SKM-1 treated with dmso at 0.1 percent for 144 hours (cell line): ENCODE measurements around the gene HSD17B8.

Experiments used
- DNase-seq: peaks from one replicate; lab custom pipeline; 2025; ENCODE audit not compliant: unreplicated experiment; lab: John Stamatoyannopoulos, UW

Gene HSD17B8

GRCh38 chr6:33204415-33205190 is at the start of gene HSD17B8:
Gene HSD17B8, plus strand, starts transcription at chr6:33204655. Its CDS starts 14 bp downstream, at chr6:33204669.
- DNase-seq: peak; percentile 77

DNA sequence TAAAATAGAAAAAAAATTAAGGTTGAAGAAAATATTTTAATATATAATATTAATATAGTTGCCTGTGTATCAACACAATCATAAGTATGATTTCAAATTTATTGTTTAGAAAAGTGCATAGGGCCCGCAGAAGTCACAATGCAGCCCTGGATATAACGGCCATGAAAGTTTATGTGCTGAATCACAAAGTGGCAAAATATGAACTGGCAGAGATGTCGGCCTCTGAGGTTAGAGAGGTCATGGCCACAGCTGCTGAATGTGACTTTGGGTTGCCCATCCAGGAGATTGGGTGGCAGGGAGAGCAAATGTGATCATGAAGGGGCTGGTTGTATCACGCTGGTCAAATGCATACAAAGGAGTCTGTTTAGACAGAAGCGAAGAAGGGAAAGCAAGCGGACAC is 47.9 kb upstream of the HSD17B8 start:
- no peak for DNase-seq

- no peak for DNase-seq
These were observed 47.5 kb upstream of the HSD17B8 start for GRCh38 chr6:33156964-33157363.

GRCh38 chr6:33160096-33160495 is 44.4 kb upstream of the HSD17B8 start:
- DNase-seq: no peak

DNA sequence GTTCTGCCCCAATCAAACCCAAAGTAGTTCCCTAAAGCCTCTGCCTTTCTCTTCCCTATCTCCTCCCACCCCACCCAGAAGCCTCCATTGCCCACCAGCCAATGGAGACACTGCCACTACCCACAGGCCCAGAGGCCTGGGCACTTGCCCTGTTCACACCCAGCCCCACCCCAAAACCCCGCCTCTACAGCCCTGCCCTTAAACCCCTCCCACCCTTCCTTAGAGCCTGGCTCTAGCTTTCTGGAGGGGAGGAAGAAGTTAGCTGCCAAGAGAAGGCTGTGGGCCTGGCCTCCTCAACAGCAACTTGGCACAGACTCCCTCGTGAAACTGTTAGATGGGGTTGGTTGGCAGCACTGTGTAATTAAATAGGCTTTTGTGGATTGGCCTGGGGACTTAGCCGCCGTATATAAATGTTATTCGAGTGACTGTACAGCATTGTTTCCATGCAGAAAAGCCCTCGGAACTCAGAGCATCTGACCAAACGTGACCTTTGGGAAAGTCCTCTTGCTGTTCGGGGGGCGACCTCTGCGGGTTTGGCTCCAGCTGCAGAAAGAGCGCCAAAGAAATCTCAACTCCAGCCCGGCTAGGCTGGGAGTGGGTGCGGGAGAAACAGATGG is 43.6 kb upstream of the HSD17B8 start:
- no peak for DNase-seq

DNA sequence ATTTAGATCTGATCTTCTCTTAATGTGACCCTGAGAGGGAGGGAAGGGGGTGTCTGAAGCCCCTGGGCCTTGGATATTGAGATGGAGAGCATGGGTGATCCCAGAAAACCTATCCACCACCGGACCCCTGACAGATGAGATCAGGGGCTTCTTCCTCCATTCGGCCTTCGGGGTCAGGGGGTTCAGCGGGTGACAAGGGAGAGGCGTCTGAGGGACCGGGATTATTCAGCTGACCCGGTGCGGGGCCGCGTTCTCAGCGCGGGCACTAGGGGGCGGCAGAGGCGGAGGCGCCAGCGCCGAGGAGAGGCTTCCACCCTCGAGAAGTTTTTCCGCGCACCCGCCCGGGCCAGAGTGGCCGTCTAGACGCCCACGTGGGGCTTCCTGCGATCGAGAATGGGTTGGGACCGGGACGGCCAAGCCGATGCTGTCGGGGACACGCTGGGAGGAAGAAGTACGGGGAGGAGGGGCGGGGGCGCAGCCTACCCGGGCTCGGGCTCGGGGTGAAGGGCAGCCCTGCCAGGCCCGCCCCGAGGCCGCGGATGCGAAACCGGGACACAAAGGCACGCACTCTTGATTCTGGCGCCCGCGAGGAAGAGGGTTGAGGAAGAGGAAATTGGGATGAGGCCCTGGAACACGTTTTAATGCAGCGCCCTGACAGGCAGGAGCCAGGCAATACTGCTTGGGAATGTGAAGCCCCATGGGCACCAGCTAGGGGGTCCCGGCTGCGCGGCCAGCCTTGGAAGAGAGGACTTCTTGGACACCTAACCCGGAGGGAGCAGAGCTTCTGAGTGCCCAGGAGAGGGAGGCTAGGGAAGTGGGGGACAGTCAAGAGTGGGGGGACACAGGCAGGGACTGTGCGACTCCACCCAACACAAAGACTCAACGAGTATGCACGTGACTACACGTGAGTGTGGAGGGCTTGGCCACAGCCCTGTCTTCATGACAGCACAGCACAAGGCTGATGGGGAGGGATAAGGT is 42.8 kb upstream of the HSD17B8 start:
- peak; percentile 66 for DNase-seq

GRCh38 chr6:33163540-33163939 is 40.9 kb upstream of the HSD17B8 start:
- no peak for DNase-seq

DNA sequence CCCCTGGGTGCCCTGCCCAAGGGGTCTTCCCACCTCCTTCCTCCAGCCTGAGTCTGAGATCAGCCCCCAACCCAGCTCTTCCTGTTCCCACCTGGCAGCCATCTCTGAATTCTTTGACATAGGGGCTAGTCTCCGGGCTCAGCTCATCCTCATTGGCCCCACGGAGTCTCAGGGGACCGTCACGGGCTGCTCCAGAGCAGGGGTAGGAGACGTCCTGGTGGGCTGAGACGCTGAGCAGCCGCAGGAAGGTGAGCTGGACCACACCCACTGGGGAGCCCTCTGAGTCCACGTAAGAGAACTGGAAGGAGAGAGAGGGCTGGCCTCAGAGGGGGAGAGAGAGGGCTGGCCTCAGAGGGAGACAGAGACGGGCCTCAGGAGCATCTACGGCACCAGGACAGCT is 40.3 kb upstream of the HSD17B8 start:
- no peak for DNase-seq

GRCh38 chr6:33164665-33165373 is 39.6 kb upstream of the HSD17B8 start:
- no peak for DNase-seq

- no peak for DNase-seq
These were observed 38.7 kb upstream of the HSD17B8 start for GRCh38 chr6:33165581-33166258.

- DNase-seq: no peak
These were observed 38.1 kb upstream of the HSD17B8 start for GRCh38 chr6:33166363-33166762.

DNA sequence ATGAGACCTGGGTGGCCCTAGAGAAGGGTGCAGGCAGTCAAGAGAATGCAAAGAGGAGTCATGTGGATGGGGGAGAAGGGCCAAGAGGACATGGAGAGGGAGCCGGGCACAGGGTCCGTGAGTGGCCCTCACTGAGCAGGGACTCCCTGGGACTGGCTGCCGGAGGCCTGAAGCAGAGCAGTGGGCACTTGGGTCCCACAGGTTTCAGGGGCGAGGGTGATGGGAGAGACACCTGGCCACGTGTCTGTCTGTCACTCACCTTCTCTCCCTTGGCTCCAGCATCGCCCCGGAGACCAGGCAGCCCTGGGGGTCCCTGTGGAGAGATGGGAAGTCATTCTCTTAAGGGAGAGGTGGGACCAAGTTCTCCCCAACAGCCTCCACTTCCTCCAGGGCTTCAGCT is 37.6 kb upstream of the HSD17B8 start:
- DNase-seq: no peak

DNA sequence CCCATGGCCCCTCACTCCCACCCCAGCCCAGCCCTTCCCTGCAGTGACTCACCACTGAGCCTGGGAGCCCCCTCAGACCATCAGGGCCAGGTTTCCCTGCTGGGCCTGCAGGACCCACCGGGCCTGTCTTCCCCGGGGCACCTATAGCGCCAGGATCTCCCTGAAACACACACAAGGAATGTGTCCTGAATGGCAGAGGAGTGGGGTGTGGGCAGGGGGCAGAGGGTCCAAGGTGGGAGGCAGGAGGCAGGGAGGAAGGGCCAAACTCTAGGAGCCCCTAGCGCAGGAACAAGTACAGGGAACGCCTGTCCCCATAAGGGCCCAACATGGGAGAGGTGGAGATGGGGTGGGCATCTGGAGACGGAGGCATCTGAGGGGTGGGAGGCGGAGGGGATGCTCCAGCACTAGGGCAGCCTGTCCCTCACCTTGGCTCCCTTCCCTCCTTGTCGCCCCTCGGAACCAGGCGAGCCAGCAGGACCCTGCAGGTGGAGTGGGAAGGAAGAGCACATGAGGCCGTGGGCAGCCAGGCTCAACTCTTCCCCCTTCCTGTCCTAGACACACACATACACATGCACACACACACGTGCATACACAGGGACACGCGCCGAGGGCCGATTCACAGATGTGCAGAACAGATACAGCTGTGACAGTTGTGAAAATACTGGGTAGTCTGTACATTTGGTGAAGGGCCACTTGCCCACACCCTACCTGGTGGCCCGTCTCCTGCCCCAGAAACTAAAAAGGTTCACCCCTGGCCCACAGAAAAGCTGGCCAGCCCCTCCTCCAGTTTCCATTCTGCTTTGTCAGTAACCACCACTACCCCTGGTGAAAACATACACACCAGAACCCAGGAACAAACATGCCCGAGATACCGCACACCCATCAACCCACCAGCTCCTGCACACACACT is 36.8 kb upstream of the HSD17B8 start:
- DNase-seq: no peak

GRCh38 chr6:33168284-33168601 is 36.2 kb upstream of the HSD17B8 start:
- no peak for DNase-seq

DNA sequence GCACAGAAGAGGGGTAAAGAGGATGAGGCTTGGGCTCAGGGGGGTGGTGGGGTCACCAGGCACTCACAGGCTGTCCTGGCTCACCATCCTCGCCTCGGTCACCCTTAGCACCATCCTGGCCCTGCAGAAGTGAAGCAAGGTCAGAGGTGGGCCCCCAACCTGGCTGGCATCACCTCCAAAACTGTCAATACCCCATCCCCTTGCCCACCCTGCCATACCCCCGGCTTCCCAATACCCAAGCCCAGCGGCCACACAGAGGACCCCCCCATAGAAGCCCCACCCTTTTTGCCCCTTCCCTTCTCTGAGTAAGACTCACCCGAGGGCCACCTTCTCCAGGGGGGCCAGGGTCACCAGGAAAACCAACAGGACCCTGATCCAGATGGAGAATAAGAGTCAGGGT is 35.8 kb upstream of the HSD17B8 start:
- DNase-seq: no peak

- no peak for DNase-seq
These were observed 34.9 kb upstream of the HSD17B8 start for GRCh38 chr6:33169291-33170175.

DNA sequence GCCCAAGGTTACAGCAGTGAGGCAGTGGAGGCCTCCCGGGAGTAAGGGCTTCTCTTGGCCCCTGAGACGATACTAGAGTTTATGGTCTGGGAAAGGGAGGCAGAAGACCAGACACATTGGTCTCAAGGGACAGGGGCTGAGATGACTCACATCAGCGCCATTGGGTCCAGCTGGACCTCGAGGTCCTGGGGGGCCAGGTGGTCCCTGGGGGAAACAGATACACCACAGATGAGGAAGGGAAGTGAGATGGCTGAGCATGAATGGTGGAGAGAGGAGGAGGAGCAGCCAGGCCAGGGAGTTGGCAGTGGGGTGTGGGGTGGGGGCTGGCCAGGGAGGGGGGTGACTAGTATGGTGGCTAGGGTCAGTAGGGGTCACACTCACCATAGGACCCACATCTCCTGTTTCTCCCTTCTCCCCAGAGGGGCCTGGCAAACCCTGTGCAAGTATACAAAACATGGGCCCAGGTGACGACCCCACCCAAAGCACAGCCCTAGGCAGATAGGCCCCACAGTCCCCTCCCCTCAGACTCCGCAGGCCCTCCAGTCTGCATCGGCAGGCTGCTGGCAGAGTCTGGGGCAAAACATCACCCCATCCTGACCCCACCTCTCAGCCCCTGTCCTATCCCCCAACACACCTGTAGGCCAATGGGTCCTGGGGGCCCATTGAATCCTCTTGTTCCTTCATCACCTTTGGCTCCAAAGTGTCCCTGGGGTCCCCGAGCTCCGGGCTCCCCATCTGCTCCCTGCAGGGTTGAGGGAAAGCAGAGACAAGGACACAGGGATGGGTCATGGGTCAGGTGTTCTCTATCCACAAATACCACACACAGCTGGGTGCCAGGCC is 34.1 kb upstream of the HSD17B8 start:
- DNase-seq: no peak
